PC-9 (cell line): ENCODE measurements around the gene PPP1R9B.

Experiments used
- CTCF ChIP-seq: fragments of 200-600 bp; sonication (generic); conservative IDR thresholded peaks from 2 replicates; pipeline ENCODE4 v1.6.1; 2017; ENCODE audit warnings: mixed run types, antibody characterized with exemption, mild to moderate bottlenecking, moderate library complexity
- EZH2 ChIP-seq: fragments of 200-600 bp; sonication (generic); IDR thresholded peaks from 2 replicates; pipeline ENCODE4 v1.8.0; 2017; ENCODE audit warnings: antibody characterized with exemption, low read depth

- TF ChIP-seq EZH2 (no peak), CTCF (no peak)
Observed at GRCh38 chr17:50147841-50148225, 2.6 kb downstream of the PPP1R9B start.
